ENCODE results near the gene DUSP9. TPM values are rescaled to one million over a fixed set of nuclear protein-coding genes. Genes with fewer than 3 reads are reported as not detected.

DUSP9 gene
- total and polyA plus RNA-seq, 10 of the 15 experiments (the other 5 are each of a cell fraction or from before 2014, with no cell fraction given) = 0.10 TPM; not detected in 9

DNA sequence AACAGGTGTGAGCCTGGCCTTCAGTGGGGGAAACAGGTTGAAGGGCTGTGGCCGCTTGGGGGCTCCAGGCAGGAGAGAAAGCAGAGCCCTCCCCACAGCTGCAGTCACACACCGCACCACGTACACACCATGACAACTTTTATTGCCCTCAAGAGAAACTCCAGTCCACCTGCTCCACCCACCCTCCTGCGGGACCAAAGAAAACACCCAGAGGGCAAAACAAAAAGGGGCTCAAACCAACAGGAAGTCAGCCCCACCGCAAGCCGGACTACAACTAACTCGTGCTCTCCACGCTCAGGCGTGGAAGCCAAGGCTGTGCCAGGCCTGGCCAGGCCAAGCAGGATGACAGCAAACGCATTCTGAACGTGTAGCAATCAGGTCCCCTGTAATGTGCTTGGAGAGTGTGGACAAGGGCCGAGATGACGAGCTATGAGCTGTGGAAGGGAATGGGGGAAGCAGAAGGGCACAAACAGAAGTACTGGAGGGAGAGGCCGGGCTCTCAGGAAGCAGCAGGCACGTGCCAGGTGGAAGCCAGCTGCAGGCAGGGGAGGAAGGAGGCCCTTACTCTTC, 53.5 kb downstream of the DUSP9 start:
- CTCF ChIA-PET = no interaction called here

More for the DNA sequence above, 53.5 kb downstream of the DUSP9 start:
- no peaks in the 10 kb centered on the region for H3K4me1 ChIP-seq (ENCODE audit: control insufficient read depth, insufficient read depth, low read length)
- intact Hi-C loops (cut with micrococcal nuclease; ENCODE audit: unreplicated experiment) (no loop called here), in situ Hi-C loops (cut with MboI) (no loop called here)
- no peak overlapping the region for H3K4me2 ChIP-seq (ENCODE audit: control insufficient read depth, insufficient read depth)
- TF ChIP-seq BHLHE40 (IDR thresholded peaks at IDR 0.05; ENCODE audit: borderline replicate concordance in 1 of 2, low read depth in 2 of 2, low read length in 1 of 2) (no peak), SREBF1 (IDR thresholded peaks at IDR 0.05; ENCODE audit: low read length) (no peak), CEBPB (IDR thresholded peaks at IDR 0.05; ENCODE audit: borderline replicate concordance in 1 of 2, low read depth in 2 of 2, low read length in 2 of 2) (no peak), MTA2 (IDR thresholded peaks at IDR 0.05; ENCODE audit: low read depth) (no peak), FOS (IDR thresholded peaks at IDR 0.05; ENCODE audit: borderline replicate concordance, extremely low read depth, insufficient read length) (no peak), BACH1 (IDR thresholded peaks at IDR 0.05; ENCODE audit: borderline replicate concordance) (no peak), POLR2AphosphoS5 (IDR thresholded peaks at IDR 0.05; ENCODE audit: low read length) (no peak), SMAD1 (IDR thresholded peaks at IDR 0.05; ENCODE audit: low read depth, partially characterized antibody) (no peak), EP300 (IDR thresholded peaks at IDR 0.05; ENCODE audit: borderline replicate concordance in 1 of 2, control insufficient read depth in 1 of 2, low read depth in 2 of 2, low read length in 2 of 2) (no peak), POU2F2 (IDR thresholded peaks at IDR 0.05; ENCODE audit: borderline replicate concordance, low read depth, low read length) (no peak), SMC3 (IDR thresholded peaks at IDR 0.05; ENCODE audit: borderline replicate concordance, low read length) (no peak)
- TF ChIP-seq, protein P1, sequence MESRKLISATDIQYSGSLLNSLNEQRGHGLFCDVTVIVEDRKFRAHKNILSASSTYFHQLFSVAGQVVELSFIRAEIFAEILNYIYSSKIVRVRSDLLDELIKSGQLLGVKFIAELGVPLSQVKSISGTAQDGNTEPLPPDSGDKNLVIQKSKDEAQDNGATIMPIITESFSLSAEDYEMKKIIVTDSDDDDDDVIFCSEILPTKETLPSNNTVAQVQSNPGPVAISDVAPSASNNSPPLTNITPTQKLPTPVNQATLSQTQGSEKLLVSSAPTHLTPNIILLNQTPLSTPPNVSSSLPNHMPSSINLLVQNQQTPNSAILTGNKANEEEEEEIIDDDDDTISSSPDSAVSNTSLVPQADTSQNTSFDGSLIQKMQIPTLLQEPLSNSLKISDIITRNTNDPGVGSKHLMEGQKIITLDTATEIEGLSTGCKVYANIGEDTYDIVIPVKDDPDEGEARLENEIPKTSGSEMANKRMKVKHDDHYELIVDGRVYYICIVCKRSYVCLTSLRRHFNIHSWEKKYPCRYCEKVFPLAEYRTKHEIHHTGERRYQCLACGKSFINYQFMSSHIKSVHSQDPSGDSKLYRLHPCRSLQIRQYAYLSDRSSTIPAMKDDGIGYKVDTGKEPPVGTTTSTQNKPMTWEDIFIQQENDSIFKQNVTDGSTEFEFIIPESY (IDR thresholded peaks at IDR 0.05) = no peak
- H4K20me1 ChIP-seq (ENCODE audit: control insufficient read depth, insufficient read depth) = no peaks in the 10 kb centered on the region
- ChIA-PET POLR2A (no interaction called here), SMC1A (ENCODE audit: uncharacterized antibody, unreplicated experiment) (no interaction called here), RAD21 (ENCODE audit: unreplicated experiment) (no interaction called here)
- no peak overlapping the region for H3K27ac ChIP-seq (ENCODE audit: control insufficient read depth, insufficient read depth)
- 58% methylated on average over 12 of the region's 15 CpGs for WGBS (ENCODE audit: insufficient coverage, insufficient replicate concordance, low lambda C conversion rate, missing lambda C conversion rate)
- H2AFZ ChIP-seq (ENCODE audit: control insufficient read depth, low read depth, low read length) = no peak overlapping the region
- no peaks in the 10 kb centered on the region for H3K27me3 ChIP-seq (replicated peaks in 1 of 2; ENCODE audit: control insufficient read depth in 2 of 2, insufficient read depth in 2 of 2, low read length in 1 of 2)
- H3K79me2 ChIP-seq (ENCODE audit: control insufficient read depth, insufficient read depth, low read length) = no peaks in the 10 kb centered on the region
- H3K36me3 ChIP-seq (ENCODE audit: control insufficient read depth in 2 of 2, insufficient read depth in 2 of 2, low read length in 1 of 2) = peaks cover 0 to 2% of the 10 kb centered on the region in 2 experiments; a peak in 2 of 4 replicates
- no TSS peak for BruUV-seq (replicated peaks)
- no peak overlapping the region for H3K4me3 ChIP-seq
- no peak for DNase-seq (ENCODE audit: low read depth, low spot score)
- FAIRE-seq = no peak
- no peak for ATAC-seq
- no peak overlapping the region for H3K9ac ChIP-seq (ENCODE audit: control insufficient read depth, insufficient read depth, low read length)
- H3K9me3 ChIP-seq (replicated peaks; ENCODE audit: control insufficient read depth, insufficient read depth, low read length) = no peaks in the 10 kb centered on the region

Small RNAs within 50 kb of the gene (small RNA-seq; reads per million reads assigned to genes)
- not detected for gene RN7SL687P

Other genes starting within 250 kb of the DUSP9 start
Only the 7 nearest of the 17 such genes appear.
- gene ATP2B3, start 129.6 kb upstream of the DUSP9 start, total RNA-seq (2014; rRNA removed) = not detected in 2 replicates
- gene ATP2B3, start 129.6 kb upstream of the DUSP9 start, total RNA-seq (2014; rRNA removed; fragmentation: Illumina TruSeq; extraction: Trizol) = not detected in 2 replicates
- gene ATP2B3, start 129.6 kb upstream of the DUSP9 start, total RNA-seq (2021) = not detected in 2 replicates
- not detected in 2 replicates for gene ATP2B3, start 129.6 kb upstream of the DUSP9 start, polyA plus RNA-seq (2011; rRNA removed)
- not detected in 2 replicates for gene ATP2B3, start 129.6 kb upstream of the DUSP9 start, polyA plus RNA-seq (2014; fragmentation: Illumina TruSeq; extraction: Trizol)
- gene ATP2B3, start 129.6 kb upstream of the DUSP9 start, polyA plus RNA-seq (2014; fragmentation: Nextera tagmentation; extraction: Ambion mirVana) = not detected
- 0.01 TPM in 2 replicates for gene ATP2B3, start 129.6 kb upstream of the DUSP9 start, polyA plus RNA-seq (2014; rRNA removed)
- not detected for gene ATP2B3, start 129.6 kb upstream of the DUSP9 start, polyA plus RNA-seq (2016; fragmentation: Nextera tagmentation; extraction: Ambion mirVana)
- 32.4 and 36.2 TPM in 2 replicates for gene CCNQ, start 48.1 kb upstream of the DUSP9 start, total RNA-seq (2014; rRNA removed)
- gene CCNQ, start 48.1 kb upstream of the DUSP9 start, total RNA-seq (2014; rRNA removed; fragmentation: Illumina TruSeq; extraction: Trizol) = 12.7 and 14.4 TPM in 2 replicates
- gene CCNQ, start 48.1 kb upstream of the DUSP9 start, total RNA-seq (2021) = 20.5 and 24.8 TPM in 2 replicates
- 8.4 and 11.9 TPM in 2 replicates for gene CCNQ, start 48.1 kb upstream of the DUSP9 start, polyA plus RNA-seq (2011; rRNA removed)
- 13.4 and 15.9 TPM in 2 replicates for gene CCNQ, start 48.1 kb upstream of the DUSP9 start, polyA plus RNA-seq (2014; fragmentation: Illumina TruSeq; extraction: Trizol)
- 1 to 10 TPM in 1 of 2 experiments, under 1 TPM in 1; 0.45 to 2.8 TPM for gene CCNQ, start 48.1 kb upstream of the DUSP9 start, polyA plus RNA-seq (2014; fragmentation: Nextera tagmentation; extraction: Ambion mirVana)
- gene CCNQ, start 48.1 kb upstream of the DUSP9 start, polyA plus RNA-seq (2014; rRNA removed) = 35.7 and 39.8 TPM in 2 replicates
- 10 to 100 TPM; 27.4 to 29.0 TPM for gene CCNQ, start 48.1 kb upstream of the DUSP9 start, polyA plus RNA-seq (2016; fragmentation: Nextera tagmentation; extraction: Ambion mirVana)
- gene PNCK, start 26.6 kb downstream of the DUSP9 start, total RNA-seq (2014; rRNA removed) = not detected in 2 replicates
- gene PNCK, start 26.6 kb downstream of the DUSP9 start, total RNA-seq (2014; rRNA removed; fragmentation: Illumina TruSeq; extraction: Trizol) = not detected in 2 replicates
- 0.21 TPM in 1 of 2 replicates, not detected in the other for gene PNCK, start 26.6 kb downstream of the DUSP9 start, total RNA-seq (2021)
- 0.40 and 0.67 TPM in 2 replicates for gene PNCK, start 26.6 kb downstream of the DUSP9 start, polyA plus RNA-seq (2011; rRNA removed)
- 0.54 TPM in 1 of 2 replicates, not detected in the other for gene PNCK, start 26.6 kb downstream of the DUSP9 start, polyA plus RNA-seq (2014; fragmentation: Illumina TruSeq; extraction: Trizol)
- gene PNCK, start 26.6 kb downstream of the DUSP9 start, polyA plus RNA-seq (2014; fragmentation: Nextera tagmentation; extraction: Ambion mirVana) = not detected
- gene PNCK, start 26.6 kb downstream of the DUSP9 start, polyA plus RNA-seq (2014; rRNA removed) = not detected in 2 replicates
- gene PNCK, start 26.6 kb downstream of the DUSP9 start, polyA plus RNA-seq (2016; fragmentation: Nextera tagmentation; extraction: Ambion mirVana) = not detected
- not detected in 2 replicates for gene SLC6A8, start 40.7 kb downstream of the DUSP9 start, total RNA-seq (2014; rRNA removed)
- gene SLC6A8, start 40.7 kb downstream of the DUSP9 start, total RNA-seq (2014; rRNA removed; fragmentation: Illumina TruSeq; extraction: Trizol) = not detected in 2 replicates
- gene SLC6A8, start 40.7 kb downstream of the DUSP9 start, total RNA-seq (2021) = 0.29 and 0.72 TPM in 2 replicates
- 0.23 and 0.30 TPM in 2 replicates for gene SLC6A8, start 40.7 kb downstream of the DUSP9 start, polyA plus RNA-seq (2011; rRNA removed)
- gene SLC6A8, start 40.7 kb downstream of the DUSP9 start, polyA plus RNA-seq (2014; fragmentation: Illumina TruSeq; extraction: Trizol) = 0.01 TPM in 1 of 2 replicates, not detected in the other
- not detected for gene SLC6A8, start 40.7 kb downstream of the DUSP9 start, polyA plus RNA-seq (2014; fragmentation: Nextera tagmentation; extraction: Ambion mirVana)
- 0.06 TPM in 1 of 2 replicates, not detected in the other for gene SLC6A8, start 40.7 kb downstream of the DUSP9 start, polyA plus RNA-seq (2014; rRNA removed)
- under 1 TPM in 1 of 2 experiments, not detected in 1; 0.10 TPM for gene SLC6A8, start 40.7 kb downstream of the DUSP9 start, polyA plus RNA-seq (2016; fragmentation: Nextera tagmentation; extraction: Ambion mirVana)
- gene BCAP31, start 77.2 kb downstream of the DUSP9 start, total RNA-seq (2014; rRNA removed) = 62.7 and 72.8 TPM in 2 replicates
- 61.5 and 63.1 TPM in 2 replicates for gene BCAP31, start 77.2 kb downstream of the DUSP9 start, total RNA-seq (2014; rRNA removed; fragmentation: Illumina TruSeq; extraction: Trizol)
- 104 and 109 TPM in 2 replicates for gene BCAP31, start 77.2 kb downstream of the DUSP9 start, total RNA-seq (2021)
- 52.8 and 82.4 TPM in 2 replicates for gene BCAP31, start 77.2 kb downstream of the DUSP9 start, polyA plus RNA-seq (2011; rRNA removed)
- 73.4 and 78.7 TPM in 2 replicates for gene BCAP31, start 77.2 kb downstream of the DUSP9 start, polyA plus RNA-seq (2014; fragmentation: Illumina TruSeq; extraction: Trizol)
- 100 to 1,000 TPM; 201 to 246 TPM for gene BCAP31, start 77.2 kb downstream of the DUSP9 start, polyA plus RNA-seq (2014; fragmentation: Nextera tagmentation; extraction: Ambion mirVana)
- gene BCAP31, start 77.2 kb downstream of the DUSP9 start, polyA plus RNA-seq (2014; rRNA removed) = 71.3 and 79.4 TPM in 2 replicates
- gene BCAP31, start 77.2 kb downstream of the DUSP9 start, polyA plus RNA-seq (2016; fragmentation: Nextera tagmentation; extraction: Ambion mirVana) = 100 to 1,000 TPM; 163 to 166 TPM
- 3.8 and 5.1 TPM in 2 replicates for gene ABCD1, start 77.7 kb downstream of the DUSP9 start, total RNA-seq (2014; rRNA removed)
- 1.4 and 1.8 TPM in 2 replicates for gene ABCD1, start 77.7 kb downstream of the DUSP9 start, total RNA-seq (2014; rRNA removed; fragmentation: Illumina TruSeq; extraction: Trizol)
- gene ABCD1, start 77.7 kb downstream of the DUSP9 start, total RNA-seq (2021) = 6.5 and 6.8 TPM in 2 replicates
- 0.55 and 1.3 TPM in 2 replicates for gene ABCD1, start 77.7 kb downstream of the DUSP9 start, polyA plus RNA-seq (2011; rRNA removed)
- 0.19 and 0.96 TPM in 2 replicates for gene ABCD1, start 77.7 kb downstream of the DUSP9 start, polyA plus RNA-seq (2014; fragmentation: Illumina TruSeq; extraction: Trizol)
- gene ABCD1, start 77.7 kb downstream of the DUSP9 start, polyA plus RNA-seq (2014; fragmentation: Nextera tagmentation; extraction: Ambion mirVana) = under 1 TPM; 0.13 to 0.35 TPM
- 3.9 and 5.1 TPM in 2 replicates for gene ABCD1, start 77.7 kb downstream of the DUSP9 start, polyA plus RNA-seq (2014; rRNA removed)
- 1 to 10 TPM; 1.4 to 1.6 TPM for gene ABCD1, start 77.7 kb downstream of the DUSP9 start, polyA plus RNA-seq (2016; fragmentation: Nextera tagmentation; extraction: Ambion mirVana)
- gene PLXNB3, start 117.0 kb downstream of the DUSP9 start, total RNA-seq (2014; rRNA removed) = not detected in 2 replicates
- not detected in 2 replicates for gene PLXNB3, start 117.0 kb downstream of the DUSP9 start, total RNA-seq (2014; rRNA removed; fragmentation: Illumina TruSeq; extraction: Trizol)
- gene PLXNB3, start 117.0 kb downstream of the DUSP9 start, total RNA-seq (2021) = 0.21 and 0.53 TPM in 2 replicates
- gene PLXNB3, start 117.0 kb downstream of the DUSP9 start, polyA plus RNA-seq (2011; rRNA removed) = 0.14 and 0.20 TPM in 2 replicates
- gene PLXNB3, start 117.0 kb downstream of the DUSP9 start, polyA plus RNA-seq (2014; fragmentation: Illumina TruSeq; extraction: Trizol) = 0.18 TPM in 1 of 2 replicates, not detected in the other
- not detected for gene PLXNB3, start 117.0 kb downstream of the DUSP9 start, polyA plus RNA-seq (2014; fragmentation: Nextera tagmentation; extraction: Ambion mirVana)
- gene PLXNB3, start 117.0 kb downstream of the DUSP9 start, polyA plus RNA-seq (2014; rRNA removed) = 0.62 and 0.68 TPM in 2 replicates
- under 1 TPM; 0.06 to 0.43 TPM for gene PLXNB3, start 117.0 kb downstream of the DUSP9 start, polyA plus RNA-seq (2016; fragmentation: Nextera tagmentation; extraction: Ambion mirVana)

All from GM12878 (cell line).